Glomerular visceral epithelial cell (primary cell): ENCODE data around the gene FARP2.
A peak's percentile ranks its signal among the peaks of the same experiment; 100 is the strongest.
"Not testable (repeated sequence)": the region's sequence is repeated elsewhere in the genome, so short reads cannot be mapped to it uniquely, and the experiment has no call there.

Experiments
- DNase-seq: peaks from one replicate; pipeline ENCODE4 v3.0.0-alpha.2; 2016; ENCODE audit errors: extremely low spot score

The FARP2 gene, protein sequence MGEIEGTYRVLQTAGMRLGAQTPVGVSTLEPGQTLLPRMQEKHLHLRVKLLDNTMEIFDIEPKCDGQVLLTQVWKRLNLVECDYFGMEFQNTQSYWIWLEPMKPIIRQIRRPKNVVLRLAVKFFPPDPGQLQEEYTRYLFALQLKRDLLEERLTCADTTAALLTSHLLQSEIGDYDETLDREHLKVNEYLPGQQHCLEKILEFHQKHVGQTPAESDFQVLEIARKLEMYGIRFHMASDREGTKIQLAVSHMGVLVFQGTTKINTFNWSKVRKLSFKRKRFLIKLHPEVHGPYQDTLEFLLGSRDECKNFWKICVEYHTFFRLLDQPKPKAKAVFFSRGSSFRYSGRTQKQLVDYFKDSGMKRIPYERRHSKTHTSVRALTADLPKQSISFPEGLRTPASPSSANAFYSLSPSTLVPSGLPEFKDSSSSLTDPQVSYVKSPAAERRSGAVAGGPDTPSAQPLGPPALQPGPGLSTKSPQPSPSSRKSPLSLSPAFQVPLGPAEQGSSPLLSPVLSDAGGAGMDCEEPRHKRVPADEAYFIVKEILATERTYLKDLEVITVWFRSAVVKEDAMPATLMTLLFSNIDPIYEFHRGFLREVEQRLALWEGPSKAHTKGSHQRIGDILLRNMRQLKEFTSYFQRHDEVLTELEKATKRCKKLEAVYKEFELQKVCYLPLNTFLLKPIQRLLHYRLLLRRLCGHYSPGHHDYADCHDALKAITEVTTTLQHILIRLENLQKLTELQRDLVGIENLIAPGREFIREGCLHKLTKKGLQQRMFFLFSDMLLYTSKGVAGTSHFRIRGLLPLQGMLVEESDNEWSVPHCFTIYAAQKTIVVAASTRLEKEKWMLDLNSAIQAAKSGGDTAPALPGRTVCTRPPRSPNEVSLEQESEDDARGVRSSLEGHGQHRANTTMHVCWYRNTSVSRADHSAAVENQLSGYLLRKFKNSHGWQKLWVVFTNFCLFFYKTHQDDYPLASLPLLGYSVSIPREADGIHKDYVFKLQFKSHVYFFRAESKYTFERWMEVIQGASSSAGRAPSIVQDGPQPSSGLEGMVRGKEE

GRCh38 chr2:241355983-241356870 lies at the start of gene FARP2:
Gene FARP2, plus strand, starts transcription at chr2:241356285. Its CDS starts 16,823 bp downstream, at chr2:241373108.
- DNase-seq: peak; percentile 100

DNA sequence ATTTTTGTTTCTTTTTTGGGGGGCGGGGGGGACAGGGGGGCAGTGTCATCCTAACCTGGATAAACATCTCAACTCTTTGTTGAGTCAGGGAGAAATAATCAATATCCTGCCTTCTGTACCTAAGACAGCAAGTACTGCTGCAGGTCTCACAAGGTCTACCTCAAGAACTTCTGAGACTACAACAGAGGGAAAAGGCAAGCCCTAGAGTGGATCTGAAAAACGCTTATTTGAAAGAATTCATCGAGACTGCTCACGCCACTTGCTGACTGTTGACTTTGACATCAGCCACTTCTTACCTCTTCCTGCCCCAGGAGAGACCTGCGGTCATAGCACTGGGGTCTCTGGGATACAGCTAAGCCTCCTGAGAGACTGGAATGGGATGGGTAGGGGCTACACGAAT lies 49.0 kb upstream of the FARP2 start:
- DNase-seq: no peak

DNA sequence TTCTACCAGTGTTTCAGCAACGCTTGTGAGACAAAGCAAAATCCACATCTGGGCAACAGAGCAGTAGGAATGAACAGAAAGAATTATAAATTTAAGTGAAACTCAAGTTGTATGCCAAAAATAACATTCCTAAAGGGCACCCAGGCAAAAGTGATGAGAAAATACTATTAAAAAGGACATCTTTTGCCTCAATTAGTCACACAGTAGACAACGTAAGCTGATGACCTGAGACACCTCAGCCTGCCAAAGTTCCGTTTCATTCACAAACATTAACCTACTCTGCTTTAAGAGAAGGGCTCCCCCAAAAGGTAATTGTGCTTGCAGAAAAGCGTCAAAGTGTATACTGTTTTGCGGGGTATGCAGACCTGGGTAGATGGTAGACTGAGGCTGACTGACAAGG lies 47.8 kb upstream of the FARP2 start:
- peak; percentile 62 for DNase-seq

DNA sequence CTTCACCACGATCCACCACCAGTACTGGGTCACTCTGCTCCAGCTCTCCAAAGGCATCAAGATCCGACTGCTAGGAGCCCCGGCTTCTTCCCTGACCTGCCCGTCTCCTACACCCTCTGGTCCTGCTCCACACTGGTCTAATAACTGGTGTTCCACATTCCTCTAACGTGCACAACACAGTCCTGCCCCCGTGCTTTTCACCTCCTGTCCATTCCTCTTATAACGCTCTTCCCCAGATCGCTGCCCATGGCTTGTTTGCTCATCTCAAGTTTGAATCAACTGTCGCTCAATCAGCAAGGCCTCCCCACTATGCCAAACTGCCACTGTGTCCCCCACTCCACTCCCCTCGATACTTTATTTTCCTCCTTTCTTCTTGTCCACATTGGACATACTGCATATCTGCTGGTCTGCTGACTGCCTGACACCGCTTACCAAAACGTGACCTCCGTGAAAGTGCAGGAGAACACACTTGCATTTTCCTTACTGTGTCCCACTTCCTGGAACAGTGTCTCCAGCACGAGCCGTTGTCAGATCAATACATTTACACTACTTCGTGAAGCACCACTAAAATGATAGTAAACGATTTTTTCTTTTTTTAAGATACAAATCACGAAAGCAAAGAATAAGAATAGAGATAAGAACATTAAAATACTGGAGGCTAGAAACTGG lies 47.1 kb upstream of the FARP2 start:
- DNase-seq: no peak

DNA sequence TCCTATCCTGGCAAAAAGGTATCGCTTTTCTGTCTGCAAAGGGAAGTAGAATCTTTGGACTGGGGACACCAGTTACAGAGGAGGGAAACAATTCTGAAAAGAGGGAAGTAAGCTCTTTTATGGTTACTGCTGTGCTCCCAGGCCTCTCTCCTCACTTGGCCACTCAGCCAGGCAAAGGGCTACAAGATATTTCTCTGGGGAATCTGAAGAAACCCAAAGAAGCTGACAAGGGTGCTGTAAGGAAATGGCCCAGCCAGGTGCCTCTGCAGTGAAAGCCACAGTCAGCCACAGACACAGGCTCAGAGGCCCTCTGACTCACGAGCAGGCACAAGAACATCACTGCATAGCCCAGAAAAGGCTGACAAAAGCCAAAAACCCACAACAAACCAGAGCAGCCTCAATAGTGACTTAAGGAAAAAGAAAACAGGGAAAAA lies 46.4 kb upstream of the FARP2 start:
- DNase-seq: peak; percentile 72

DNA sequence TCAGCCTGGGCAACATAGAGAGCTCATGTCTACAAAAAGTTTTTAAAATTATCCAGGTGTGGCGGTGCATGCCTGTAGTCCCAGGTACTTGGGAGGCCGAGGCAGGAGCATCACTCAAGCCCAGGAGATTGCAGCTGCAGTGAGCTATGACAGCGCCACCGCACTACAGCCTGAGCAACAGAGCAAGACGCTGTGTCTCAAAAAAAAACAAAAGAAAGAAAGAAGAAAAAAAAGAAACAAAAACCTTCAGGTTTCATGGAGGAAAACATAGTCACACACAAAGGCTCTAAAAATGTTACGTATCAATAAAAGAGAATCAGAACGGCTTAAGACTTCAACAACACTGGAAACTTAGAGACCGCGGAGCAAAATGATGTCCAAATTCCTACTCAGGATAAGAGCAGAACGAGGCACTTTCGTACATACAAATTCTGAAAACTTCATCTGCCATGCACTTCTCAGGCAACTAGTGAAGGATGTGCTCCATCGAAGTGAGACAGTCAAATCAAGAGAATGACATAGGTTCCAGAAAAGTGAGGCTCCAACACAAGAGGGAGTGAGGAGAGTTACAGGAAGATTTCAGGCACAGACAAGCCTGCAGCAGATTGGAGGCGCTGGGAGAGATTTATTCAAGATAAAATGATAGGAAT lies 45.0 kb upstream of the FARP2 start:
- peak; percentile 21 for DNase-seq

- DNase-seq: peak; percentile 24
These were observed 44.0 kb upstream of the FARP2 start for GRCh38 chr2:241312082-241312481.

- no peak for DNase-seq
These were observed 42.5 kb upstream of the FARP2 start for GRCh38 chr2:241313543-241314095.

DNA sequence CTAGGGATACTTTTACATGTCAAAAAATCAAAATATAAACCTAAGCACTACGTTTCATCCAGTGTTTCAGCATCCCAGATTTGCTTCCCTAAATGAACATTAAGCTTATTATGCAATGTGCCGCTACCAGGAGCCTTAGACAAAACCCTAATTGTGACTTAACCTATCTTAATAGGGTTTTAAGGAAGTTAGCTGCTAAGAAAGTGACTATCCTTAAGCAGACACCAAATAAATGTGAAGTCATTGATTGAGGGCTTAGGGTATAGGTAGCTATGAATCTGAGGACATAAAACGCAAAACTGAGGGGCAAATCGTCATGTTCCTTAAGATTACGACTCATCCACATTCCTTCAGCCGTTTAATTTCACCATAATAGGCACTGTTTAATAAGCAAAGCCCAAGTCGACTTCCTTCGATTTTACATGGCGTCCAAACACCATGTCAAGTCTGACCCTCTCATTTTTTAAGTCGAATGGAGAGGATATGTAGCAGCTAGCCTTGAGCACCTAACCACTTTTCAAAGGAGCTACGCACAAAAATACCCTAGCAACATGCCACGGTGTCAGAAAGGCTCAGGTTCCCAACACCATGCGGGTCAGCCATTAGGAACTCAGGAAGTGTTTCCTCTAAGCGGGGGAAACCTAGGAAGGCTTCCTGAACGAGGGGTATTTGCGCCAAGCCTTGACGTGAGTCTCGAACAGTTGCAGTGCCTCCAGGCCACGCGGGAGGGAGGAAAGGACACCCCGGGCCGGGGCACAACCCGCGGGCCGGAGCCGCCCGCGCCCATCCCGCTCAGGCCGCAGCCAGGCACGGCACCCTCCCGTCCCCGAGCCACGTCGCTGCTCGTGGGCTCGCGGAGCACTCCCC lies 41.6 kb upstream of the FARP2 start:
- no peak for DNase-seq

DNA sequence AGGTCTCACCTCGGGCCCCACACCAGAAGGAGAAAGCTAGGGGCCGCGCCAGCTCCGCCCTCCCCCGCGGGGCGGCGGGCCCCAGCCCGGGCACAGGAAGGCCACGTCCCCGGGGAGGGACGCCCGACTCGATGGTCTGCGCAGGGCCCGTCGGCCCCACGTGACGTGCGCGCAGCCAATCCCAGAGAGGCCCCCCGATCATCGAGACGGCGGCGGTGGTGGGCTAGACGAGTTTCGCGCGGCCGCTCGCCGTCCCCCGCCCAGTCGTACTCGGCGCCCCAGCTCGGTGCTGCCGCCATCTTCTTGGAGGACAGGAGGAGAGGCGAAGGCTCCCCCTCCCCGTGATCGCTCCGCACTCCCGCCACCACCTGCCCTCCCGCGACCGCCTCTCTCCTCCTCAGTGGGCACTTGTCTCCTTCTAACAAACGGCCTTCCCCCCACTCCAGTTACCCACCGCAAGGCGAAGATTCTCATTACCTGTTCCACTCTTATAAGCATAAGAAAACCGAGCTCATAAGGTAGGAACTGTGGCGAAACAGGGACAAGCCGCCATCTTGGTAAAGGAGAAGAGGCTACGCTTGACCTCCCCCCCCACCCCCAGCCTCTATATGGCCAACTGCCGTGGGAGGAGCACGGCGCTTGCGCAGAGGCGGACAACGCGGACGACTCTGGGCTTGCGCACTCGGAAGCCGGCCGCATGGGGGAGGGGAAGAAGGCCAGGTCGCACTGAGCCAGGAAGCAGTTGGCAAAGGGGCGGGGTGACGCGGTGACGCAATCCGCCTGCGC lies 40.8 kb upstream of the FARP2 start, which contains the start of gene HDLBP:
TSS of gene HDLBP (minus strand) at position 580 of the 786 bp plus-strand sequence. CDS start 48,803 bp downstream, outside the sequence.
- peak; percentile 100 for DNase-seq

DNA sequence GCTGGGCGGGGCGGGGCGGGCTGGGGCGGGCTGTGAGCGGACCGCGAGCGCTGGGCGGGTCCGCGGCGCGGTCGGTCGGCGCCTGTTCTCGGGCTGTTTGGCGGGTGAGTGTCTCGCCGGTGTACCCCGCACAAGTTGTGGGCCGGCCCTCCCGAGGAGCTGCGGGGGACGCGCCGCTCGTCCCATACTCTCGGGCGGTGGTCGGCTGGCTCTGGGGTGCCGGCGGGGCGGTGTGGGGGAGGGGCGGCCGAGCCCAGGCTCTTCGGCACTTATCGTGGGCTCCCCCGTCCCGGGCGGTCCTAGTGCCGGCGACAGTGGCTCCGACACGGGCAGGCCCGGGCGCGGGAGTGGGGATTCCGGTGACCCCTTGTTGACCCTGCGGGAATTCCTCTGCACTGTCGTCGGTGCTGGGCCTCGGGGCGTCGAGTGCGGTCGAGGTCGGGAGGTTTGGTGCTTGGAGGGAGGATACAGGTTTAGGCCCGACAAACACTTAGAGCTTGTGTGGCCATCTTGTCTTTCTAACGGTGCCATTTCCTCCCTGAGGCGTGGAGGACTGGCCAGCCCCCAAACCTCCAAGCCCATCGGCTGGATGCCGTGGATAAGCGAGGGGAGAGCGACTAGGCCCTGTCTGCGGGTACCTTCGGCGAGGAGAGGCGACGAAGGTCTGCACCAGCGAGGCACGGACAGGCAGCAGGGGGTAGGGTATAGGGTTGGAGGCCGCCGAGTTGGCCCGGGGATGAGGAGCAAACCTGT lies 40.0 kb upstream of the FARP2 start, which contains the start of gene SEPTIN2:
TSS of gene SEPTIN2 (plus strand) at position 47 of the 753 bp plus-strand sequence. CDS start 8,308 bp downstream, outside the sequence.
- DNase-seq: no peak

- DNase-seq: no peak
These were observed 39.3 kb upstream of the FARP2 start for GRCh38 chr2:241316825-241317224.

GRCh38 chr2:241317391-241317790 lies 38.7 kb upstream of the FARP2 start:
- DNase-seq: no peak

- DNase-seq: not testable (repeated sequence)
These were observed 37.3 kb upstream of the FARP2 start for GRCh38 chr2:241318830-241319229.

DNA sequence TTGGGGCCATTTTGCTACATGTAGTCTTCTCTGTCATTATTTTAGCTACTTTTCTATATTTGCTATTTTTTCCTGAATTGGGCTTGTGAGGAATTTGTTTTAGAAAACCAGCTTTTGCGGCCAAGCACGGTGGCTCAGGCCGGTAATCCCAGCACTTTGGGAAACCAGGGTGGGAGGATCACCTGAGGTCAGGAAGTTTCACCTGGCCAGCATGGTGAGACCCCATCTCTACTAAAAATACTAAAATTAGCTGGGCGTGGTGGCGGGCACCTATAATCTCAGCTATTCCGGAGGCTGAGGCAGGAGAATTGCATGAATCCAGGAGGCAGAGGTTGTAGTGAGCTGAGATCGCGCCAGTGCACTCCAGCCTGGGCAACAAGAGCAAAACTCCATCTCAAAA lies 35.7 kb upstream of the FARP2 start:
- DNase-seq: no peak

GRCh38 chr2:241321033-241321432 lies 35.1 kb upstream of the FARP2 start:
- DNase-seq: no peak

GRCh38 chr2:241321886-241322285 lies 34.2 kb upstream of the FARP2 start:
- no peak for DNase-seq
